DOHH2 (cell line): Measurements from ENCODE around the gene COQ4.

Source experiments
- EZH2phosphoT487 ChIP-seq: fragments of 200-600 bp; sonication (generic); IDR thresholded peaks from 2 replicates; pipeline ENCODE4 v1.6.1; 2017; ENCODE audit warnings: borderline replicate concordance, mild to moderate bottlenecking, antibody characterized with exemption, low read length, moderate library complexity, mixed read lengths
- TF ChIP-seq, protein P1 (sequence below): fragments of 200-600 bp; sonication (generic); IDR thresholded peaks from one replicate; pipeline ENCODE4 v1.5.1; 2014; ENCODE audit warnings: antibody characterized with exemption, mild to moderate bottlenecking, low read depth, low read length; ENCODE audit not compliant: poor library complexity, severe bottlenecking

- TF ChIP-seq, protein P1, sequence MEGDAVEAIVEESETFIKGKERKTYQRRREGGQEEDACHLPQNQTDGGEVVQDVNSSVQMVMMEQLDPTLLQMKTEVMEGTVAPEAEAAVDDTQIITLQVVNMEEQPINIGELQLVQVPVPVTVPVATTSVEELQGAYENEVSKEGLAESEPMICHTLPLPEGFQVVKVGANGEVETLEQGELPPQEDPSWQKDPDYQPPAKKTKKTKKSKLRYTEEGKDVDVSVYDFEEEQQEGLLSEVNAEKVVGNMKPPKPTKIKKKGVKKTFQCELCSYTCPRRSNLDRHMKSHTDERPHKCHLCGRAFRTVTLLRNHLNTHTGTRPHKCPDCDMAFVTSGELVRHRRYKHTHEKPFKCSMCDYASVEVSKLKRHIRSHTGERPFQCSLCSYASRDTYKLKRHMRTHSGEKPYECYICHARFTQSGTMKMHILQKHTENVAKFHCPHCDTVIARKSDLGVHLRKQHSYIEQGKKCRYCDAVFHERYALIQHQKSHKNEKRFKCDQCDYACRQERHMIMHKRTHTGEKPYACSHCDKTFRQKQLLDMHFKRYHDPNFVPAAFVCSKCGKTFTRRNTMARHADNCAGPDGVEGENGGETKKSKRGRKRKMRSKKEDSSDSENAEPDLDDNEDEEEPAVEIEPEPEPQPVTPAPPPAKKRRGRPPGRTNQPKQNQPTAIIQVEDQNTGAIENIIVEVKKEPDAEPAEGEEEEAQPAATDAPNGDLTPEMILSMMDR, result no peak
- TF ChIP-seq EZH2phosphoT487, result no peak
Measured at GRCh38 chr9:128321343-128321742, 1.3 kb upstream of the COQ4 start.
